DMS53 treated with DMSO at 0.1 percent for 48 hours (cell line): ENCODE results near the gene GIT1.
A peak's percentile ranks its signal among the peaks of the same experiment; 100 is the strongest.

Source experiments
- DNase-seq: peaks from one replicate; lab custom pipeline; 2025; ENCODE audit not compliant: unreplicated experiment; lab: John Stamatoyannopoulos, UW

The GIT1 gene

GRCh38 chr17:29581583-29582253, 7.7 kb downstream of the GIT1 start:
- DNase-seq: no peak

GRCh38 chr17:29579866-29580771, 9.3 kb downstream of the GIT1 start:
- peak; percentile 40 for DNase-seq

GRCh38 chr17:29578626-29579485, 10.6 kb downstream of the GIT1 start:
- no peak for DNase-seq

GRCh38 chr17:29577385-29578211, 11.8 kb downstream of the GIT1 start:
- DNase-seq: no peak

- no peak for DNase-seq
Observed at GRCh38 chr17:29577001-29577370, 12.5 kb downstream of the GIT1 start.

- no peak for DNase-seq
Observed at GRCh38 chr17:29576214-29577000, 13.0 kb downstream of the GIT1 start.

GRCh38 chr17:29575511-29576213, 13.8 kb downstream of the GIT1 start:
- DNase-seq: no peak

- DNase-seq: peak; percentile 19
Observed at GRCh38 chr17:29574732-29575510, 14.5 kb downstream of the GIT1 start.

GRCh38 chr17:29573871-29574731, 15.3 kb downstream of the GIT1 start:
- DNase-seq: no peak

GRCh38 chr17:29573558-29573869, 15.9 kb downstream of the GIT1 start:
- no peak for DNase-seq

- no peak for DNase-seq
Observed at GRCh38 chr17:29572691-29573557, 16.5 kb downstream of the GIT1 start.

GRCh38 chr17:29571883-29572681, 17.4 kb downstream of the GIT1 start:
- DNase-seq: no peak

GRCh38 chr17:29571486-29571882, 18.0 kb downstream of the GIT1 start:
- no peak for DNase-seq

GRCh38 chr17:29570521-29570920, 18.9 kb downstream of the GIT1 start:
- DNase-seq: no peak

- no peak for DNase-seq
Observed at GRCh38 chr17:29569245-29569950, 20.1 kb downstream of the GIT1 start.
